Measurements from ENCODE around the gene TMX1. TPM values are rescaled to one million over a fixed set of nuclear protein-coding genes. Genes with fewer than 3 reads are reported as not detected.

Gene TMX1
- total and polyA plus RNA-seq, 10 of the 15 experiments (the other 5 are each of a cell fraction or from before 2014, with no cell fraction given) = 29.1 to 152 (median 52.0) TPM

GRCh38 chr14:51258788-51259187 is 18.7 kb downstream of the TMX1 start:
- no peaks in the 10 kb centered on the region; the same call in 1 of the 2 replicates for H3K79me2 ChIP-seq (ENCODE audit: control insufficient read depth, insufficient read depth, low read length)
- H3K4me2 ChIP-seq (ENCODE audit: control insufficient read depth, insufficient read depth) = no peak overlapping the region
- no peaks in the 10 kb centered on the region for H4K20me1 ChIP-seq (ENCODE audit: control insufficient read depth, insufficient read depth)
- ATAC-seq (no peak), DNase-seq (ENCODE audit: low read depth, low spot score) (no peak), FAIRE-seq (no peak)
- ChIA-PET RAD21 (ENCODE audit: unreplicated experiment) (no interaction called here), SMC1A (ENCODE audit: uncharacterized antibody, unreplicated experiment) (interaction anchor here (1.0 kb wide), 1 partner anchor 622 kb away, joined by 3 read pairs; no protein-coding TSS in a partner anchor), CTCF (no interaction called here), POLR2A (interaction anchor here (0.6 kb wide), 1 partner anchor 653 kb away, joined by 4 read pairs; no protein-coding TSS in a partner anchor)
- H2AFZ ChIP-seq (ENCODE audit: control insufficient read depth, low read depth, low read length) = no peak overlapping the region
- no peak overlapping the region for H3K4me3 ChIP-seq
- in situ Hi-C loops (cut with MboI) = no loop called here
- no peak overlapping the region for H3K9ac ChIP-seq (ENCODE audit: control insufficient read depth, insufficient read depth, low read length)
- intact Hi-C loops (cut with micrococcal nuclease; ENCODE audit: unreplicated experiment) = no loop called here
- no peaks in the 10 kb centered on the region for H3K4me1 ChIP-seq (ENCODE audit: control insufficient read depth, insufficient read depth, low read length)
- TF ChIP-seq ZZZ3 (IDR thresholded peaks at IDR 0.05; ENCODE audit: control insufficient read depth, insufficient read length, low read depth) (no peak), MEF2A (IDR thresholded peaks at IDR 0.05; ENCODE audit: insufficient read depth, low read depth, low read length) (no peak), ELK1 (IDR thresholded peaks at IDR 0.05; ENCODE audit: low read depth, low read length) (no peak), TCF7 (IDR thresholded peaks at IDR 0.05; ENCODE audit: borderline replicate concordance) (no peak), RELA (IDR thresholded peaks at IDR 0.05; ENCODE audit: borderline replicate concordance, partially characterized antibody) (no peak), RBBP5 (conservative IDR thresholded peaks at IDR 0.05) (no peak), CHD1 (IDR thresholded peaks at IDR 0.05; ENCODE audit: low read depth, low read length) (no peak), NR2C1 (IDR thresholded peaks at IDR 0.05) (no peak)
- TF ChIP-seq, protein P1, sequence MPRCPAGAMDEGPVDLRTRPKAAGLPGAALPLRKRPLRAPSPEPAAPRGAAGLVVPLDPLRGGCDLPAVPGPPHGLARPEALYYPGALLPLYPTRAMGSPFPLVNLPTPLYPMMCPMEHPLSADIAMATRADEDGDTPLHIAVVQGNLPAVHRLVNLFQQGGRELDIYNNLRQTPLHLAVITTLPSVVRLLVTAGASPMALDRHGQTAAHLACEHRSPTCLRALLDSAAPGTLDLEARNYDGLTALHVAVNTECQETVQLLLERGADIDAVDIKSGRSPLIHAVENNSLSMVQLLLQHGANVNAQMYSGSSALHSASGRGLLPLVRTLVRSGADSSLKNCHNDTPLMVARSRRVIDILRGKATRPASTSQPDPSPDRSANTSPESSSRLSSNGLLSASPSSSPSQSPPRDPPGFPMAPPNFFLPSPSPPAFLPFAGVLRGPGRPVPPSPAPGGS (IDR thresholded peaks at IDR 0.05; ENCODE audit: borderline replicate concordance, insufficient read depth, low read depth, low read length, poor library complexity, severe bottlenecking) = no peak
- TF ChIP-seq, protein P2, sequence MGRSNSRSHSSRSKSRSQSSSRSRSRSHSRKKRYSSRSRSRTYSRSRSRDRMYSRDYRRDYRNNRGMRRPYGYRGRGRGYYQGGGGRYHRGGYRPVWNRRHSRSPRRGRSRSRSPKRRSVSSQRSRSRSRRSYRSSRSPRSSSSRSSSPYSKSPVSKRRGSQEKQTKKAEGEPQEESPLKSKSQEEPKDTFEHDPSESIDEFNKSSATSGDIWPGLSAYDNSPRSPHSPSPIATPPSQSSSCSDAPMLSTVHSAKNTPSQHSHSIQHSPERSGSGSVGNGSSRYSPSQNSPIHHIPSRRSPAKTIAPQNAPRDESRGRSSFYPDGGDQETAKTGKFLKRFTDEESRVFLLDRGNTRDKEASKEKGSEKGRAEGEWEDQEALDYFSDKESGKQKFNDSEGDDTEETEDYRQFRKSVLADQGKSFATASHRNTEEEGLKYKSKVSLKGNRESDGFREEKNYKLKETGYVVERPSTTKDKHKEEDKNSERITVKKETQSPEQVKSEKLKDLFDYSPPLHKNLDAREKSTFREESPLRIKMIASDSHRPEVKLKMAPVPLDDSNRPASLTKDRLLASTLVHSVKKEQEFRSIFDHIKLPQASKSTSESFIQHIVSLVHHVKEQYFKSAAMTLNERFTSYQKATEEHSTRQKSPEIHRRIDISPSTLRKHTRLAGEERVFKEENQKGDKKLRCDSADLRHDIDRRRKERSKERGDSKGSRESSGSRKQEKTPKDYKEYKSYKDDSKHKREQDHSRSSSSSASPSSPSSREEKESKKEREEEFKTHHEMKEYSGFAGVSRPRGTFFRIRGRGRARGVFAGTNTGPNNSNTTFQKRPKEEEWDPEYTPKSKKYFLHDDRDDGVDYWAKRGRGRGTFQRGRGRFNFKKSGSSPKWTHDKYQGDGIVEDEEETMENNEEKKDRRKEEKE (IDR thresholded peaks at IDR 0.05) = no peak
- TF ChIP-seq, protein P3, sequence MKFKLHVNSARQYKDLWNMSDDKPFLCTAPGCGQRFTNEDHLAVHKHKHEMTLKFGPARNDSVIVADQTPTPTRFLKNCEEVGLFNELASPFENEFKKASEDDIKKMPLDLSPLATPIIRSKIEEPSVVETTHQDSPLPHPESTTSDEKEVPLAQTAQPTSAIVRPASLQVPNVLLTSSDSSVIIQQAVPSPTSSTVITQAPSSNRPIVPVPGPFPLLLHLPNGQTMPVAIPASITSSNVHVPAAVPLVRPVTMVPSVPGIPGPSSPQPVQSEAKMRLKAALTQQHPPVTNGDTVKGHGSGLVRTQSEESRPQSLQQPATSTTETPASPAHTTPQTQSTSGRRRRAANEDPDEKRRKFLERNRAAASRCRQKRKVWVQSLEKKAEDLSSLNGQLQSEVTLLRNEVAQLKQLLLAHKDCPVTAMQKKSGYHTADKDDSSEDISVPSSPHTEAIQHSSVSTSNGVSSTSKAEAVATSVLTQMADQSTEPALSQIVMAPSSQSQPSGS (IDR thresholded peaks at IDR 0.05; ENCODE audit: low read length) = no peak
- H3K36me3 ChIP-seq (ENCODE audit: control insufficient read depth in 2 of 2, insufficient read depth in 2 of 2, low read length in 1 of 2) = peaks cover 0 to 19% of the 10 kb centered on the region in 2 experiments; a peak in 2 of 4 replicates
- H3K27me3 ChIP-seq (replicated peaks in 1 of 2; ENCODE audit: control insufficient read depth in 2 of 2, insufficient read depth in 2 of 2, low read length in 1 of 2) = no peaks in the 10 kb centered on the region
- no TSS peak for BruUV-seq (replicated peaks)
- H3K27ac ChIP-seq (ENCODE audit: control insufficient read depth, insufficient read depth) = no peak overlapping the region
- H3K9me3 ChIP-seq (replicated peaks; ENCODE audit: control insufficient read depth, insufficient read depth, low read length) = no peaks in the 10 kb centered on the region; the same call in 1 of the 3 replicates
